Neural progenitor cell (in vitro differentiated cells): ENCODE data around the gene STOML1.

Experiments used
- EZH2 ChIP-seq: fragments of 200-600 bp; sonication (generic); IDR thresholded peaks from 2 replicates; pipeline ENCODE4 v1.6.1; 2017; ENCODE audit warnings: antibody characterized with exemption, mild to moderate bottlenecking, moderate library complexity
- EZH2phosphoT487 ChIP-seq: fragments of 200-600 bp; sonication (generic); IDR thresholded peaks from 2 replicates; pipeline ENCODE4 v1.6.1; 2017; ENCODE audit warnings: antibody characterized with exemption
- TF ChIP-seq, protein P1 (sequence below): fragments of 200-600 bp; sonication (generic); IDR thresholded peaks from 2 replicates; pipeline ENCODE4 v1.5.1; 2017; ENCODE audit warnings: antibody characterized with exemption, mild to moderate bottlenecking

DNA sequence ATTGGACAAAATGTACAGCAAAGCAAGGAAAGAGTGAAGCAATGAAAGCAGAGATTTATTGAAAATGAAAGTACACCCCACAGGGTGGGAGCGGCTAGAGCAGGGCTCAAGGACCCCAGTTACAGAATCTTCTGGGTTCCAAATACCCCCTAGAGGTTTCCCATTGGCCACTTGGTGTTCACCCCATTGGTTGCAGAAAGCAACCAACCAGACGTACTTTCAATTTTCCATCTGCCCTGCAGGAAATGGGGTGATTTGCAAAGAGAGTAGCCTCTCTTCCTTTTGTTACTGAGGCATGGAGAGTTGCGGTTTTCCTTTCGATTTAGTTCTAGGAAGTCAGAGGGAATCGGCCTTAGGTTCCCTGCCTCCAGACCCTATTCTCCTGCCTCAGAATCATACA lies 4.8 kb upstream of the STOML1 start:
- TF ChIP-seq, protein P1, sequence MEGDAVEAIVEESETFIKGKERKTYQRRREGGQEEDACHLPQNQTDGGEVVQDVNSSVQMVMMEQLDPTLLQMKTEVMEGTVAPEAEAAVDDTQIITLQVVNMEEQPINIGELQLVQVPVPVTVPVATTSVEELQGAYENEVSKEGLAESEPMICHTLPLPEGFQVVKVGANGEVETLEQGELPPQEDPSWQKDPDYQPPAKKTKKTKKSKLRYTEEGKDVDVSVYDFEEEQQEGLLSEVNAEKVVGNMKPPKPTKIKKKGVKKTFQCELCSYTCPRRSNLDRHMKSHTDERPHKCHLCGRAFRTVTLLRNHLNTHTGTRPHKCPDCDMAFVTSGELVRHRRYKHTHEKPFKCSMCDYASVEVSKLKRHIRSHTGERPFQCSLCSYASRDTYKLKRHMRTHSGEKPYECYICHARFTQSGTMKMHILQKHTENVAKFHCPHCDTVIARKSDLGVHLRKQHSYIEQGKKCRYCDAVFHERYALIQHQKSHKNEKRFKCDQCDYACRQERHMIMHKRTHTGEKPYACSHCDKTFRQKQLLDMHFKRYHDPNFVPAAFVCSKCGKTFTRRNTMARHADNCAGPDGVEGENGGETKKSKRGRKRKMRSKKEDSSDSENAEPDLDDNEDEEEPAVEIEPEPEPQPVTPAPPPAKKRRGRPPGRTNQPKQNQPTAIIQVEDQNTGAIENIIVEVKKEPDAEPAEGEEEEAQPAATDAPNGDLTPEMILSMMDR = no peak
- TF ChIP-seq EZH2phosphoT487 (no peak), EZH2 (no peak)
